Epithelial cell of proximal tubule (primary cell): Measurements from ENCODE around the gene ZNF732. TPM values are rescaled to one million over a fixed set of nuclear protein-coding genes. Genes with fewer than 3 reads are reported as not detected.
"Not testable (repeated sequence)": the region's sequence is repeated elsewhere in the genome, so short reads cannot be mapped to it uniquely, and the experiment has no call there.

Experiments used
- DNase-seq: peaks from one replicate; pipeline ENCODE4 v3.0.0-alpha.2; 2011; ENCODE audit warnings: low read depth
- H3K4me3 ChIP-seq: 2 replicates; pipeline ENCODE4 v1.5.1; 2011; ENCODE audit warnings: low read depth, mild to moderate bottlenecking, low read length
- total RNA-seq: library from RNA; depleted of rRNA; stranded (reverse); fragments of >200 nt; gene quantifications from 2 replicates; pipeline ENCODE4 v1.2.3, GENCODE V29; 2015
- TF ChIP-seq, protein P1 (sequence below): conservative IDR thresholded peaks from 2 replicates; pipeline ENCODE4 v1.5.1; 2012; ENCODE audit warnings: low read depth, mild to moderate bottlenecking, low read length

The ZNF732 gene
- total RNA-seq, 1 donor from 2014 or later, result 2.4 TPM

DNA sequence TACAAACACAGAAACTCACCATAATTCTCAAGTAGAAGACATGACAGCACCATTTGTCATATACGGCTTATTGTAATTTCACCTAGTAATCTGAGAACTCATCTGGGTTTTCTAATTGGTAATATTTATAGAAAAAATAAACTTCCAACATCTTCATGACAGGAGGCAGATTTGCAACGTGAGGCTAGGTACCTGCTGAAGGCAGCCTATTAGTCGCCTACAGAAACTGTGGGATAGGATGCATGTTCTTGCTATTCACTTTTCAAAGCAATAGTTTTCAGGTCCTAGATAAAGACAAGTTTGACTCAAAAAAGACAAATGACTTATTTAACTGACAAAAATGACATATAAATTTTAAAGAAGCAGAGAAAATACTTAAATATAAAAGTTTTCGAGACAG, 2.9 kb downstream of the ZNF732 start:
- TF ChIP-seq, protein P1, sequence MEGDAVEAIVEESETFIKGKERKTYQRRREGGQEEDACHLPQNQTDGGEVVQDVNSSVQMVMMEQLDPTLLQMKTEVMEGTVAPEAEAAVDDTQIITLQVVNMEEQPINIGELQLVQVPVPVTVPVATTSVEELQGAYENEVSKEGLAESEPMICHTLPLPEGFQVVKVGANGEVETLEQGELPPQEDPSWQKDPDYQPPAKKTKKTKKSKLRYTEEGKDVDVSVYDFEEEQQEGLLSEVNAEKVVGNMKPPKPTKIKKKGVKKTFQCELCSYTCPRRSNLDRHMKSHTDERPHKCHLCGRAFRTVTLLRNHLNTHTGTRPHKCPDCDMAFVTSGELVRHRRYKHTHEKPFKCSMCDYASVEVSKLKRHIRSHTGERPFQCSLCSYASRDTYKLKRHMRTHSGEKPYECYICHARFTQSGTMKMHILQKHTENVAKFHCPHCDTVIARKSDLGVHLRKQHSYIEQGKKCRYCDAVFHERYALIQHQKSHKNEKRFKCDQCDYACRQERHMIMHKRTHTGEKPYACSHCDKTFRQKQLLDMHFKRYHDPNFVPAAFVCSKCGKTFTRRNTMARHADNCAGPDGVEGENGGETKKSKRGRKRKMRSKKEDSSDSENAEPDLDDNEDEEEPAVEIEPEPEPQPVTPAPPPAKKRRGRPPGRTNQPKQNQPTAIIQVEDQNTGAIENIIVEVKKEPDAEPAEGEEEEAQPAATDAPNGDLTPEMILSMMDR, result no peak
- DNase-seq, result no peak
- H3K4me3 ChIP-seq, result no peak overlapping the region

DNA sequence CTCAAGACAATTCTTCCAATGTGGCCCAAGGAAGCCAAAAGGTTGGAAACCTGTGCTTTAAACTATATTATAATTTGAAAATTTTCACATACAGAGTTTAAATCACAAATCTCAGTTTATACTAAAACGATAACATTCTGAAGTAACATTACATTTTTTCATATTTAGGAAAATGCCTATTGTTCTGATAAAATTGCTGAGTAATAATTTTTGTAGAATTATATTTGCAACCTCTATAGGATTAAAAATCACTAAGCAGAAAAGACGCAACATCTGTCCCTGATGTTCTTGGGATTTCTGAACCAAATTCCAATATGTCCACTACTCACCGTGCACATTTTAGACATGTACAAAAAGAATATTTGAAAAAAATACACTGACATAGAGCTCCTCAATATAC, 10.5 kb downstream of the ZNF732 start:
- DNase-seq, result no peak
- H3K4me3 ChIP-seq, result no peak overlapping the region
- TF ChIP-seq, protein P1, result no peak

DNA sequence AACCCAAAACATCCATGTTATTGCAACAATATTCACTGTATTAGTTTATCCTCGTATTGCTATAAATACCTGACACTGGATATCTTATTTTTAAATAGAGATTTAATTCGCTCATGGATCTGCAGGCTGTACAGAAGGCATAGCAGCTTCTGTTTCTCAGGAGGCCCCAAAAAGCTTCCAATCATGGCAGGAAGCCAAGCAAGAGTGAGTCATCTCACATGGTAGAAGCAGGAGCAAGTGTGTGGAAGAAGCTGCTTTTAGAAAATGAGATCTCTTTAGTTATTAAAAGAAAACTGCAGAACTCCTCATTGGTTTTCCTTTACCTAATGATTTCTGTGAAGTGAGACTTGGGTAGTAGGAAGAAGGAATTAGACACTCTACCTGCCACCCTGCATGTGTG, 16.4 kb downstream of the ZNF732 start:
- no peak for DNase-seq
- TF ChIP-seq, protein P1, result no peak
- no peak overlapping the region for H3K4me3 ChIP-seq

DNA sequence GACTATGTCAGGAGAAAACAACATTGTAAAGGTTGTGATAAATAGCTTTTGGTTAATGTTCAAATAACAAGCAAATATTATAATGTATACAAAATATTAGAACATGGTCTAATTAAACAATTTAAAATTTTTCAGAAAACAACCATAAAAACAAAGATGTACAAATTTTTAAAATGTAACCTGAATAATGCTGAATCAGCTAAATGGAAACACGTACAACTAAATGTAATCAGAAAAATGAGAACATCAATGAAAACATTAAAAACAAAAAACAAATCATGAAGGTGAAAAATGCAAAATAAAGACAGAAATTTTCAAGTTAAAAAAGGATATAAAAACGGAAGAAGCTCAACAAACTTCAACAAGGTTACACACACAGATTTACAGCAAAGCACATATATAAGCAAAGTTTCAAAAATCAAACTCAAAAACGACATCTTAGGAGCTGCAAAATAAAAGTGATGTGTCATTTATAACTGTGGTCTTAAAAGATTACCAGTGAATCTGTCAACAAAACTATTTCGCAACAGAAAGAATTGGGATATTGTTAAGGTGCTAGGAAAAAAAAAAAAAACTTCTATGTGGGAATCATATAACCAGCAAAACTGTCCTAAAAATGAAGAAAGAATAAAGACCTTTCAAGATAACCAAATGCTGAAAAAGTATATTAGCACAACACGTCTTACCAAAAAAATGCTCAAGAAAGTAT, 31.8 kb downstream of the ZNF732 start:
- no peak for DNase-seq

DNA sequence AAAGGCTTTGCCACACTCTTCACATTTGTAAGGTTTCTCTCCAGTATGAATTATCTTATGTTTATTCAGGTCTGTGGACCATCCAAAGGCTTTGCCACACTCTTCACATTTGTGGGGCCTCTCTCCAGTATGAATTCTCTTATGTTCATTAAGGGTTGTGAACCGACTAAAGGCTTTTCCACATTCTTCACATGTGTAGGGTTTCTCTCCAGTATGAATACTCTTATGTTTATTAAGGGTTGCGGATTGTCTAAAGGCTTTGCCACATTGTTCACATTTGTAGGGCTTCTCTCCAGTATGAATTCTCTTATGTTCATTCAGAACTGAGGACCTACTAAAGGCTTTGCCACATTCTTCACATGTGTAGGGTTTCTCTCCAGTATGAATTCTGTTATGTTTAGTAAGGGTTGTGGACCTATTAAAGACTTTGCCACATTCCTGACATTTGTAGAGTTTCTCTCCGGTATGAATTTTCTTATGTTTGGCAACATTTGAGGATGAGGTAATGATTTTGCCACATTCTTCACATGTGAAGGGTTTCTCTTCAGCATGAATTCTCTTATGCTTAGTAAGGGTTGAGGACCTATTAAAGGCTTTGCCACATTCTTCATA, 33.7 kb downstream of the ZNF732 start:
- no peak for DNase-seq
- TF ChIP-seq, protein P1, result no peak
- H3K4me3 ChIP-seq, result no peak overlapping the region

More for the DNA sequence above, 31.8 kb downstream of the ZNF732 start:
- no peak overlapping the region for H3K4me3 ChIP-seq
- TF ChIP-seq, protein P1, result no peak

DNA sequence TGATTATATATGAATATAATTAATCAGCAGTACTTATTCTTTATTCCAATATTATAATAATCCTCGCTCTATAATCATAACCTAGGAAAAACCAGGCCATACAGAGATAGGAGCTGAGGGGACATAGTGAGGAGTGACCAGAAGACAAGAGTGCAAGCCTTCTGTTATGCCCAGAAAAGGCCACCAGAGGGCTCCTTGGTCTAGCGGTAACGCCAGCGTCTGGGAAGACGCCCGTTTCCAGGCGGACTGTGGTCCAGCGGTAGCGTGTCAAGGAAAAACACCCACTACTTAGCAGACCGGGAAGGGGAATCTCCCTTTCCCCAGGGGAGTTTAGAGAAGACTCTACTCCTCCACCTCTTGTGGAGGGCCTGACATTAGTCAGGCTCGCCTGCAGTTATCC, 46.0 kb downstream of the ZNF732 start:
- not testable (repeated sequence) for DNase-seq, H3K4me3 ChIP-seq

DNA sequence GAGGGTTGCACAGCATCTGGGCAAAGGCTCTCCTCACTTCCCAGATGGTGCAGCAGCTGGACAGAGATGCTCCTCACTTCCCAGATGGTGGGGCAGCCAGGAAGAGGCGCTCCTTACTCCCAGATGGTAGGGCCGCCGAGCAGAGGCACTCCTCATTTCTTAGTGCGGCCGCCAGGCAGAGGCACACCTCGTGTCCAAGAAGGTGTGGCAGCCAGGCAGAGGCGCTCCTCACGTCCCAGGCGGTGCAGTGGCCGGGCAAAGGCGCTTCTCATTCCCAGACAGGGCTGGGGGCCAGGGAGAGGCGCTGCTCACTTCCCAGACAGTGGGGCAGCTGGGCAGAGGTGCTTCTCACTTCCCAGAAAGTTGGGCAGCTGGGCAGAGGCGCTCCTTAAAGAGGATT, 48.8 kb downstream of the ZNF732 start:
- TF ChIP-seq, protein P1, result no peak
- H3K4me3 ChIP-seq, result no peak overlapping the region
- no peak for DNase-seq
